Measurements from ENCODE around the gene YWHAE.
"Not testable (repeated sequence)": the region's sequence is repeated elsewhere in the genome, so short reads cannot be mapped to it uniquely, and the experiment has no call there.

The YWHAE gene

DNA sequence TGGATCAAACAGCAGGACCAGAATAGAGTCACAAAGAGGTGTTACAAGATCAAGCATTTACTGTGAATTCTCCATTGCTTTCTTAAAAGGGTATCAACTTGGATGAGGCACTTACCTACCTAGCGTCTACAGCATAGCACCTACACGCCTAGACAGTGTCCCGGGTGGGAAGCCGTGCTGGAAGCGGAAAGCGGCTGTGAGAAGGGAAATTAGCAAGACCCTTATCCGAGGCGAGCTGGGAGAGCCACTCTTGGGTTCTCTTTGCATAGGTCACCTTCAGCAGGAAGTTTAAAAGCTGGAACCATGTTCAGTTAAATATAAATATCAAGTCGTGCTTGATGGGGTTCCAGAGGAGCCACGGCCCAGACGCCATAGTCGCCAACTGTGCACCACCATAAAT lies 74.3 kb downstream of the YWHAE start:
- no peak for DNase-seq (ENCODE audit: low spot score)

DNA sequence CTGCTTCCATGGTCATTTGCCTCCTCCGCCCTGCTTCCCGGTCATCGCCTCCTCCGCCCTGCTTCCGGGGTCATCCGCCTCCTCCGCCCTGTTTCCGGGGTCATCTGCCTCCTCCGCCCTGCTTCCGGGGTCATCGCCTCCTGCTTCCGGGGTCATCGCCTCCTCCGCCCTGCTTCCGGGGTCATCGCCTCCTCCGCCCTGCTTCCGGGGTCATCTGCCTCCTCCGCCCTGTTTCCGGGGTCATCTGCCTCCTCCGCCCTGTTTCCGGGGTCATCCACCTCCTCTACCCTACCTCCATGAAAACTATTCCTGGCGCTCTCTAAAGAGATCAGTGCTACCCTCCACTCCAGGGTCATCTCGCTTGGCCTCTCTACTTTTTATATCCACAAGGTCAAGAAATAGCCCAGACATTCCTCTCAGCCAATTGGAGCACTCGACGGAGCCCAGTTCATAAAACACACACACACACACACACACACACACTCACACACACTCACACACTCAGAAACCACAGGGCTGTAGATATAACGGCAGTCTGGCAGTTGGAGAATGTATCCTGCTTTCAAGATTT lies 75.7 kb downstream of the YWHAE start:
- no peak for DNase-seq (ENCODE audit: low spot score)

DNA sequence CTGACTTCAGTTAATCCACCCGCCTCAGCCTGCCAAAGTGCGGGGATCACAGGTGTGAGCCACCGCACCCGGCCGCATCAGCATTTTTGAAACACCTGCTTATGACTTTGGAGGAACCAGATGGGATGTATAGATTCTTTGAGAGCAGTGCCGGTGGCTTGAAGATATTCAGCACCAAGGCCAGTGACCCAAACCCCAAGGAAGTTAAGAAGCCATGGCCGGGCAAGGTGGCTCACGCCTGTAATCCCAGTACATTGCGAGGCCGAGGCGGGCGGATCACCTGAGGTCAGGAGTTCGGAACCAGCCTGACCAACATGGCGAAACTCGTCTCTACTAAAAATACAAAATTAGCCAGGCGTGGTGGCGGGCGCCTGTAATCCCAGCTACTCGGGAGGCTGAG lies 76.7 kb downstream of the YWHAE start:
- no peak for DNase-seq (ENCODE audit: low spot score)

DNA sequence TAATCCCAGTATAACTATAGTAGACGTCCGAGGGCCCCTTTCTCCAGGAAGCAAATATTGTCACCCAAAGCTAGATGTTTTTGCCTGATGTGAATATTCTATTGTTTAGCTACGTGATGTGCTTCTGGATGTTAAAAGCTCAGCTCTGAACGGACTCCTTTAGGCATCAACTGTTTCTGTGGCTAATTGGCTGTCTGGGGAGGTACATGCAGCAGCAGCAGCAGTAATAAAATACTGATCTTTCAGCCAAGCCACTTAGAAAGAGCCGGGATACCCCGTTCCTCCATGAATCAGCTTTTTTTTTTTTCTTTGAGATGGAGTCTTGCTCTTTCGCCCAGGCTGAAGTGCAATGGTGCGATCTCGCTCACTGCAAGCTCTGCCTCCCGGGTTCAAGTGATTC lies 77.5 kb downstream of the YWHAE start:
- no peak for DNase-seq (ENCODE audit: low spot score)

DNA sequence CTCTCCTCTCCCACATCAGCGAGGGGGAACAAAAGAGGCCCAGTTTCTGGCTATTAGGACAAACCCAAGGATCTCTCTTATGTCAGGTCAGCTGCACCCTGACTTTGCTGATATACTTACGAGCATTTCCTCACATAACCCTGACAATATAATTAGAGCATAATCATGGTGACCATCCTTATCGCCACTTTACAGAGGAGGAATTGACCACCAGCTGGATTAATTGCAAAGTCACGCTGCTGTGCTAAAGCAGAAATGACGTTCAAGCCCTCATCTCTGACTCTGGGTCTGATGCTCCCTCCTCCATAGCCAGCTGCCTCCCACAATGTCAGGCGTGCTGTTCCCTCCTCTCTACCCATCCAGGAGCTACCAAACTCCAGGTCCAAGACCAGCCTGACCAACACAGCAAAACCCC lies 78.0 kb downstream of the YWHAE start:
- no peak for DNase-seq (ENCODE audit: low spot score)

DNA sequence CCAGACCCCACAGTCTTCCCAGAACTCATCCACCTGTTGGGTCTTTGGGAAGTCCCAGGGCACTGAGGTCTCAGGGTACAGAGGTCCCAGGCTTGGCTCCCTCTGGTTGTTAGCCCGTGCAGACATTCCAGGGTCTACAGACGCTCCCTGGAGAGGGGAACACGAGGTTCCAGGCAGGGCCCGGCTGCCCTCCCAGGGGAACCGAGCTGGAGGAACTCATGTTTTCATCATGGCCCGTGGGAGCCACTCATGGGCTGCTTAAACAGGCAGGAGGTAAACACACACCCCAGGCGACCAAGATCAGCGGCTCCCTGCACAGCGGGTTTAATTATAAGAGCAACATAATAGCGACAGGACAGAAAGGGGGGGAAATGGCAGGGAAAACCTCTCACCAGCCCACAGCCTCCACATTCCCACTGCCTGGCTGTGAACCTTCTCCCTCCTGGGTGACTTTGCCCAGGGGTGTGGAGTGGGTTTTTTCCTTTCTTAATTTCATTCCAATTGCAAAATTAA lies 84.1 kb downstream of the YWHAE start:
- DNase-seq (ENCODE audit: low spot score), result no peak

DNA sequence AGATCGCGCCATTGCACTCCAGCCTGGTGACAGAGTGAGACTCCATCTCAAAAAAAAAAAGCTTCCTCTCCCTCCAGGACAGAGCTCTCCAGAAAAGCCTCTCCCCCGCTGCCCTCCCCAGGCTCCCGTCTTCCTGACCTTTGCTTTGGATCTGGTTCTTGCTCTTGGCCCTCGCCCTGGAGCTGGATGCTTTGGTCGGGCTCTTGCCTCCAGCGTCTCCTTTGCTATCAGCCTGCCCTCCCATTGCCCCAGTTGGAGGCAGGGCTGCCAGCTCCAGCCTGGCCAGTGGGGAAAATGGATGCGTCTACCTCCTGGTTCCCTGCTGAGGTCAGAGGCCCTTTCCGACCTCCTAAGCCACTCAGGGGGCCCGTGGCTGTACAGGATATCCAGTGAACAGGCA lies 84.6 kb downstream of the YWHAE start:
- no peak for DNase-seq (ENCODE audit: low spot score)

DNA sequence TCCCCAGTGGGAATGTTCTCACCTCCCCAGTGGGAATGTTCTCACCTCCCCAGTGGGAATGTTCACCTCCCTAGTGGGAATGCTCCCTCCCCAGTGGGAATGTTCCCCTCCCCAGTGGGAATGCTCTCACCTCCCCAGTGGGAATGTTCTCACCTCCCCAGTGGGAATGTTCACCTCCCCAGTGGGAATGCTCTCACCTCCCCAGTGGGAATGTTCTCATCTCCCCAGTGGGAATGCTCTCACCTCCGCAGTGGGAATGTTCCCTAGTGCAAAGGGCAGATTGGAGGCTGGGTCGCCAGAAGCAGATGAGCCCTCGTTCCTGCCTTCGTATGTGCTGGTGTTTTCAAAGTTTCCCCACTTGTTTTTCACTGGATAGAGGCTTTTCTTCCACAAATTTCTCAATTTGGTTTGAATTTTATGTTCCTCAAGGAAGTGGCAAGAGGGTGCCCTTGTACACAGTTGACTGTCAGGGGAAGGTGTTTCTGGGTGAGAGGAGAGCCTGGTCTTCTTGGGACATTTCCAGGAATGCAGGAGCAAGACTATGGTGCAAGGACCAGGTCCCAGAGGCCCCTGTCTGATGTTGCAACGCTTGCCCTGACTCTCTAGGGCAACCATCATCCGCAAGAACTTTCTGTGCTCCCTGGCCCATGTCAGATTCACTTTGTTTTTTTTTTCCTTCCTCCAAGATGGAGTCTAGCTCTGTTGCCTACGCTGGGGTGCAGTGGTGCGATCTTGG lies 86.6 kb downstream of the YWHAE start:
- no peak for DNase-seq (ENCODE audit: low spot score)

DNA sequence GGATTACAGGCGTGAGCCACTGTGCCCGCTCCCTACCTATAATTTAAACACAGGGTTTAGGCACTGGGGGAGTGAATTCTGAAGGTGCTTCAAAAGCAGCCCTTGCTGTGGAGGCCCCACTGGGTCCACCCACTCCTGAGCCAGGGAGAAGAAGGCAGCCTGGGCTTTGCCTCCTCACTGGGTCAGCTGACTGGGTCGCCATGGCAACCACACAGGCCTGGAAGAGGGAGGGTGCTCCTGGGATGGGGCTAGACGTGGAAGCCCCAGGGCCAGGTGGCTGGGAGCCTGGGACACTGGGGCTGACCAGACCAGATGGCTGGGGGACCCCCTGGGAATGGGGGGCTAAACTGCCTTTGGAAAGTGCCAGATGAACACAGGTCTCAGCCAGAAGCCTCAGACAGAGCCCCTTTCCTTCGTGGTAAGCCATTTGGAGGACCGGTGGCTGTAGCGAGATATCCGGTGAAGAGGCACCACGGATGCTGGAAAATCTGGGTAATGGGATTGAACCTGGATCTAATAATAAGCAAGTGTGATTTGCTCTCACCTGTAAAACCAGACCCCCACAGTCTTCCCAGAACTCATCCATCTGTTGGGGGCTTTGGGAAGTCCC lies 87.7 kb downstream of the YWHAE start:
- DNase-seq (ENCODE audit: low spot score), result no peak

DNA sequence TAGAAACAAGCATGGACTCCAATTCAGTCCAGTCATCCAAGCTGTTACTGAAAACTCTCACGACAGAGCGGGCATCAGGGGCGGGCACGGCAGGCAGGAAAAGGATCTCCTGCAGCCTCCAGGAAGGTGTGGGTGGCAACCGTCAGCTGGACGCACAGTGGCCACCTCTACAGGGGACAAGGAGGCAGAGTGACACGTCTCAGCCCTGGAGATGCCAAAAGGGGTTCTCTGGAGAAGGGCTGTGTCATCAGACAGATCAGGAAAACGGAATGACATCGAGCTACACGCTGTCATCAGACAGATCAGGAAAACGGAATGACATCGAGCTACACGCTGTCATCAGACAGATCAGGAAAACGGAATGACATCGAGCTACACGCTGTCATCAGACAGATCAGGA lies 92.2 kb downstream of the YWHAE start:
- DNase-seq (ENCODE audit: low spot score), result not testable (repeated sequence)

DNA sequence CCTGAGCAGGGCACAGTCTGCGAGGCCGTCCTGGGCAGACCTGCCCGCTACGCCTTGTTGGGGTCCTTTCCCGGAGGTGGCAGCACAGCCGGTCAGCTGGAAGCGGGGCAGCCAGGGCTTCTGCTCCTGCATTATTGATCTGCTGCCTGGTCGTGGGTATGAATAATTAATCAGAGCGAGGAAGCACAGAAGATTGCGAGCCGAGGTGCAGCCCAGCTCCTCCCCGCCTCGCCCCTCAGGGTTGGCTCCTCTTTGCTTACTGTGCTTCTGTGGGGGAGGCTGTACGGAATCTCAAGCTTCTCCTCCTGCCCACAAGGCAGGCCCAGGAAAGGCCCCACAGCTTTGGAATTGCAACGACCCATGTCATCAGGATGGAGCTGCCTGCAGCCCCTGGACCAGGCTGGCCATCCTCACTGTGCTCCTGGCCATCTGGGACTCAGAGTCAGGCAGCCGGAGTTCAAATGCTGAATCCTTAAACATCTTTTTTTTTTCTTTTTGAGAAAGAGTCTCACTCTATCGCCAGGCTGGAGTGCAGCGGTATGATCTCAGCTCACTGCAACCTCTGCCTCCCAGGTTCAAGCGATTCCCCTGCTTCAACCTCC lies 95.0 kb downstream of the YWHAE start:
- no peak for DNase-seq (ENCODE audit: low spot score)

DNA sequence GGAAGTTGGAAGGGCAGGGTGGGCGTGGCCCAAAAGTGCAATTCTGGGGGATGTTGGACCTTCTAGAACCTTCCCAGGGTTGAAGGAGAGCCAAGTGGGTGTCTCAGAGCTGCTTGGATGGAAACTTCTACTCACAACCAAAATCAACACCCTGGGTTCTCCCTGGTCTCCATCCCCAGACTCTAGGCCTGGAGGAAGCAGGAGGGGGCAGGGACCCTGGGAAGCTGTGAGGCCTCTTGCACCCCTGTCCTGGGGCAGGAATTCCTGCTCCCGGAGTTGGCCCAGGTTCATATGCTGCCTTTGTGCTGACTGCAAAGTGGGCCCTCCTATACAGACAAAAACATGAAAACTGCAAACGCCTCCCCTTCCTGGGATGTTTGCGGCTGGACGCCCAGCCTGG lies 95.5 kb downstream of the YWHAE start:
- no peak for DNase-seq (ENCODE audit: low spot score)

DNA sequence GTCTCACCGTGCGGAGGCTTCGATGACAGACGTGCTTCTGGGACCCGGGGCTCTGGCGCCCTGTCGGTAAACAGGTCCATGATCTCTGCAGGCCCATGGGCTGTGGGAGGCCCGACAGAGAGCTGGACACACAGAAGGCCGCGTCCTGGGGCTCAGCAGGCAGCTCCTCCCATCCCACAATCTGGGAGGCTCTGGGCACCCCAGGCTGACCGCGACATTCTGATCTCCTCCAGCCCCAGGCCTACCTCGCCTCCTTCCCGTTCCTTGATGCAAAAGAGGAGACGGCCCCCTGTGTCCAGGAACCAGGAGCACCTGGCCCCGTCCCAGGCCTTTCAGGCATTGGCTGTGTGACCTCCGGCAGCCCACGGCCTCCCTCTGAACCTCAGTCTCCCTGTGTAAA lies 97.3 kb downstream of the YWHAE start:
- no peak for DNase-seq (ENCODE audit: low spot score)

DNA sequence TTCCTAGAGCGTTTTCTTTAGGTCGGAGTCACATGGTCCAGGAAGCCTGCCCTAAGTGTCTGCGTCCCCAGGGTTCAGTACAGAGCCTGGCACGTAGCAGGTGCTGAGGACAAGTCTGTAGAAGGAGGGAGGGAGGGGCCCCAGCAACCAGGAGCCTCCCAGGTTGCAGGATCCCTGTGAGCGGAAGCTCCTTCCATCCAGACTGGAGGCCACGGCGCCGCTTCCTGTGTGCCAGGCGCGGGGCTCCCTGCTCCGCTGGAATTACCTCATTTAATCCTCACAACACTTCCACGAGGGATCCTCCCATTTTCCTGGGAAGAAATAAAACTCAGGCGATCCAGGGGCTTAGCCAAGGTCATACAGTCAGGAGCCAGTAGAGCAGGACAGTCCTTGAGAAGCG lies 98.5 kb downstream of the YWHAE start:
- DNase-seq (ENCODE audit: low spot score), result no peak

DNA sequence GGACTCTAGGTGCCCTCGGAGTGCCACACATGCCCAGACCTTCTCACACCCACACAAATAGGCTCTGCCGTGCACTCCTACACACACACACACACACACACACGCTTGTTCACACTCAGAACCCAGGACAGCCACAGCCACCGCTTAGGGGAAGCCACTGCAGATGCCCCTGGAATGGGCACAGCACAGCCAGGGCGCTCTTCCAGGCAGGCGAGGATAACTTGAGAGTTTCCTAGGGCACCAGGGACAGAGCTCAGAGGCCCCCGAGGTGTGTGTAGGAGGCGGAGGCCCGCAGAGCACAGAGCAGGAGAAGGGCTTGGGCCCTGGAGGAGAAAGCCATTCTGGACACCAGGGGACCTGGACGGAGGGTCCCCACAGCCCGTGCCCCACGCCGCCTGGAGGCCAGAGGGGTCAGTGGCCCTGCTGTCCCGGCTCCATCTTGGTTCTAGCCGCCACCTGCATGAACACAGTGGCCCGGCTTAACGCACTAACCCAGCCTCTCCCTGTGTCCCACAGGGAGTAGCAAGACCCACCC lies 99.6 kb downstream of the YWHAE start:
- DNase-seq (ENCODE audit: low spot score), result no peak

DNA sequence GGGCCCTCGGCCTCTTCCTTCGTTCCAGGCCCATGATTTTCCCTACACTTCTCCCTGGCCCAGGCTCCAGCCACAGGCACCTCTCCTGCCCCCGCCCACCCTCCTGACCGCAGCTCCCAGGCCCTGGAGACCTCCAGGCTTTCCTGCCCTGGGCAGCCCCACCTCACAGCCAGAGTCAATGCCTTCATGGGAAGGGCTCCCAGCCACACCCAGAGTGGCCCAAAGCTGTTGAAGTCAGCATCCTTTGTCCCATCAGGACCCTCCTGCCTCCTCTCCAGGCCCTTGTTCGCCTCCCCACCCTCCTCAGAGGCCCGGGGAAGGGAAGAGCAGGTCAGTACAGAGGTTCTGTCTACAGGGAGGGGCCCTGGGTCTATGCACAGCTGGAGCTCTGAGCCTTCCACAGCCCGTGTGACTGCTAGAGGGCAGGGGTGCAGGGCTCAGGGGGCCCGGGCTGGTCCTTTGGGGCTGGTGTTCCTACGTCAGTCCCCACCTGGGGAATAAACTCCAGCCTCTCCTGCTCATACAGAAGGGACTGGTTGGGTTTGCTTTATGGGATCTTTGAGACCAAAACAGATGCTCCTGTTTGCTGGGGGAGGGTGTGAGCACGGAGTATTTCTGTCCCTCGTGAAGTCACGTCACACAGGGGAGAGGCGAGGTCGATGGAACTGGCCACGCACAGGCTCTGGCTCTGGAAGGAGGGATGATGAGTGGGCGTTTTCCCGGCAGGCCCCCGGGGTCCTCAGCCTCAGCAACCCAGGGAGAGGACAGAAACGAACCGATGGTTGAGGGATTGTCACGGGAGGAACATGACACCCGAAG lies 100.3 kb downstream of the YWHAE start:
- DNase-seq (ENCODE audit: low spot score), result no peak

DNA sequence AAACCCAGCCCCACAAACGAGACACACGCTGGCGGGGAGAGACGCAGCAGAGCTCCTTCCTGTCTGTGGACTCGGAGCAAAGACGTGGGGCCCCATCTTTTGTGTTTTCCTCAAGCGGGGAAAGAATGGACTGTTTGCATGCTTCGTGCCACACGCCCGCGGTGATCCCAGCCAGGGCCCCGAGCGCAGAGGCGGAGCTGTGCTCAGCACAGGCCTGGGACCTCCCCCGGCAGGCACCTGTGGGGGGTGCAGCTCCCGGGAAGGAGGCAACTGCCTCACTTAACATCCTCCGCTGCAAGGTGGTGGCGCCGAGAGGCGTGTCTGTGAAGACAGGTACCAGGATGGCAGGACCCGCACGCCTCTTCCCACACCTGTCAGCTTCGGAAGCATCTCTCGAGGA lies 101.4 kb downstream of the YWHAE start:
- no peak for DNase-seq (ENCODE audit: low spot score)
